MM.1S (cell line): ENCODE results near the gene PLXDC2.
"Not testable (repeated sequence)": the region's sequence is repeated elsewhere in the genome, so short reads cannot be mapped to it uniquely, and the experiment has no call there.

Experiments used
- DNase-seq: peaks from one replicate; pipeline ENCODE4 v3.0.0-alpha.2; 2015
- H2AFZ ChIP-seq: fragments of 300-600 bp; sonication (generic); 2 replicates; pipeline ENCODE4 v1.6.0; 2016; ENCODE audit warnings: antibody characterized with exemption, low read length
- H3F3A ChIP-seq: fragments of 300-600 bp; sonication (generic); 2 replicates; pipeline ENCODE4 v1.6.1; 2016; ENCODE audit warnings: mild to moderate bottlenecking, antibody characterized with exemption, low read length, moderate library complexity, mixed read lengths; ENCODE audit not compliant: insufficient read depth
- H3K27ac ChIP-seq: fragments of 300-600 bp; sonication (generic); 2 replicates; pipeline ENCODE4 v1.5.1; 2016; ENCODE audit warnings: mild to moderate bottlenecking, low read length
- H3K27me3 ChIP-seq: fragments of 300-600 bp; sonication (generic); replicated peaks from 2 replicates; pipeline ENCODE4 v1.6.0; 2016; ENCODE audit warnings: low read length; ENCODE audit not compliant: insufficient read depth
- H3K36me3 ChIP-seq: fragments of 300-600 bp; sonication (generic); replicated peaks from 2 replicates; pipeline ENCODE4 v1.6.1; 2016; ENCODE audit warnings: mild to moderate bottlenecking, low read length, mixed read lengths; ENCODE audit not compliant: insufficient read depth
- H3K4me1 ChIP-seq: fragments of 300-600 bp; sonication (generic); 2 replicates; pipeline ENCODE4 v1.6.1; 2016; ENCODE audit warnings: low read length, mixed read lengths
- H3K4me2 ChIP-seq: fragments of 300-600 bp; sonication (generic); 2 replicates; pipeline ENCODE4 v1.6.0; 2016; ENCODE audit warnings: low read depth, low read length
- H3K4me3 ChIP-seq: fragments of 300-600 bp; sonication (generic); 2 replicates; pipeline ENCODE4 v1.5.1; 2016; ENCODE audit warnings: low read length, mixed read lengths
- H3K79me2 ChIP-seq: fragments of 300-600 bp; sonication (generic); 2 replicates; pipeline ENCODE4 v1.6.1; 2016; ENCODE audit warnings: mixed run types, low read length, mixed read lengths
- H3K9ac ChIP-seq: fragments of 300-600 bp; sonication (generic); 2 replicates; pipeline ENCODE4 v1.6.1; 2016; ENCODE audit warnings: low read length, mixed read lengths
- H3K9me2 ChIP-seq: fragments of 300-600 bp; sonication (generic); replicated peaks from 2 replicates; pipeline ENCODE4 v1.6.1; 2016; ENCODE audit warnings: mild to moderate bottlenecking, low read length, mixed read lengths; ENCODE audit not compliant: insufficient read depth
- H3K9me3 ChIP-seq: fragments of 300-600 bp; sonication (generic); replicated peaks from 2 replicates; pipeline ENCODE4 v1.6.1; 2016; ENCODE audit warnings: mild to moderate bottlenecking, low read length, mixed read lengths; ENCODE audit not compliant: insufficient read depth
- H4K20me1 ChIP-seq: fragments of 300-600 bp; sonication (generic); 2 replicates; pipeline ENCODE4 v1.6.1; 2016; ENCODE audit warnings: mild to moderate bottlenecking, low read length, moderate library complexity, mixed read lengths; ENCODE audit not compliant: insufficient read depth
- EZH2 ChIP-seq: fragments of 300-600 bp; sonication (generic); optimal IDR thresholded peaks from 2 replicates; pipeline ENCODE3; 2017; ENCODE audit warnings: low read depth, mild to moderate bottlenecking, antibody characterized with exemption, low read length, mixed read lengths
- EZH2phosphoT487 ChIP-seq: fragments of 300-600 bp; sonication (generic); IDR thresholded peaks from 2 replicates; pipeline ENCODE4 v1.6.1; 2018; ENCODE audit warnings: antibody characterized with exemption, low read length
- TF ChIP-seq, protein P1 (sequence below): fragments of 300-600 bp; sonication (generic); IDR thresholded peaks from 2 replicates; pipeline ENCODE4 v1.5.1; 2016; ENCODE audit warnings: antibody characterized with exemption, low read length, mixed read lengths

Gene PLXDC2

DNA sequence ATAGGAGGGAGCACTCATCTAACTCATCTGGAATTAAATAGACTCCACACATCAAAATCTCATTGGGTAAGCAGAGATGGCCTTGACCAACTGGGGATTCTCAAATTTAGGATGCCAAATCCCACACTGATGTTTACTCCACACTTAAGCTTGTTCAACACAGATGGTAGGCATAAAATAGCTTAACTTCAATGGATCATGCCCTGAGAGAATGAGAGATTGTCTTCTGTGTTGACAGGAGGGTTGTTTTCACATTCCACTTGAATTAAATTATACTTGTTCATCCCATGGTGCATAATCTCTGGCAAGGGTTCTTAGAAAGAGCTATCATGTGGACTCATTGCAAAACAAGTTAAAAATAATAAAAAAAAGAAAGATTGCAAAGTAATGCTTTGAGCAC lies 391.4 kb downstream of the PLXDC2 start:
- no peaks in the 10 kb centered on the region for H3K79me2 ChIP-seq
- no peak overlapping the region for H2AFZ ChIP-seq
- H3K9me2 ChIP-seq, result no peaks in the 10 kb centered on the region
- H3K27ac ChIP-seq, result no peak overlapping the region
- H3K9ac ChIP-seq, result no peak overlapping the region
- no peaks in the 10 kb centered on the region for H3K27me3 ChIP-seq
- no peaks in the 10 kb centered on the region for H3K9me3 ChIP-seq
- H3F3A ChIP-seq, result no peaks in the 10 kb centered on the region
- no peak for DNase-seq
- H3K4me1 ChIP-seq, result peaks cover 5% of the 10 kb centered on the region
- no peaks in the 10 kb centered on the region for H4K20me1 ChIP-seq
- TF ChIP-seq, protein P1, sequence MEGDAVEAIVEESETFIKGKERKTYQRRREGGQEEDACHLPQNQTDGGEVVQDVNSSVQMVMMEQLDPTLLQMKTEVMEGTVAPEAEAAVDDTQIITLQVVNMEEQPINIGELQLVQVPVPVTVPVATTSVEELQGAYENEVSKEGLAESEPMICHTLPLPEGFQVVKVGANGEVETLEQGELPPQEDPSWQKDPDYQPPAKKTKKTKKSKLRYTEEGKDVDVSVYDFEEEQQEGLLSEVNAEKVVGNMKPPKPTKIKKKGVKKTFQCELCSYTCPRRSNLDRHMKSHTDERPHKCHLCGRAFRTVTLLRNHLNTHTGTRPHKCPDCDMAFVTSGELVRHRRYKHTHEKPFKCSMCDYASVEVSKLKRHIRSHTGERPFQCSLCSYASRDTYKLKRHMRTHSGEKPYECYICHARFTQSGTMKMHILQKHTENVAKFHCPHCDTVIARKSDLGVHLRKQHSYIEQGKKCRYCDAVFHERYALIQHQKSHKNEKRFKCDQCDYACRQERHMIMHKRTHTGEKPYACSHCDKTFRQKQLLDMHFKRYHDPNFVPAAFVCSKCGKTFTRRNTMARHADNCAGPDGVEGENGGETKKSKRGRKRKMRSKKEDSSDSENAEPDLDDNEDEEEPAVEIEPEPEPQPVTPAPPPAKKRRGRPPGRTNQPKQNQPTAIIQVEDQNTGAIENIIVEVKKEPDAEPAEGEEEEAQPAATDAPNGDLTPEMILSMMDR, result no peak
- TF ChIP-seq EZH2phosphoT487, result no peak
- no peak for TF ChIP-seq EZH2
- H3K4me3 ChIP-seq, result no peak overlapping the region
- H3K4me2 ChIP-seq, result no peak overlapping the region
- no peaks in the 10 kb centered on the region for H3K36me3 ChIP-seq

DNA sequence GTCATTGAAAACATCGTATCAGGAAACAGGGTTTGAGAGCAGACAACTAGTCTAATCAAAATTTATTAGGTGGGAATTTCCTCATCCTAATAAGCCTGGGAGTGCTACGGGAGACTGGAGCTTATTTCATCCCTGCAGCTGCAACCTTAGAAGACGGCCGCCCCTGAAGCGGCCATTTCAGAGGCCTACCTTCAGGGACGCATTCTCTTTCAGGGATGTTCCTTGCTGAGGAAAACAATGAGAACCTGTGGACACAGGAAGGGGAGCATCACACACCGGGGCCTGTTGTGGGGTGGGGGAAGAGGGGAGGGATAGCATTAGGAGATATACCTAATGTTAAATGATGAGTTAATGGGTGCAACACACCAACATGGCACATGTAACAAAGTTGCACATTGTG lies 392.9 kb downstream of the PLXDC2 start:
- H3K27me3 ChIP-seq, H3K9me3 ChIP-seq, H3K4me1 ChIP-seq, H4K20me1 ChIP-seq, H3K9ac ChIP-seq, DNase-seq, H3K27ac ChIP-seq, H2AFZ ChIP-seq, H3F3A ChIP-seq, H3K9me2 ChIP-seq, H3K36me3 ChIP-seq, H3K79me2 ChIP-seq, H3K4me3 ChIP-seq, H3K4me2 ChIP-seq: not testable (repeated sequence)

DNA sequence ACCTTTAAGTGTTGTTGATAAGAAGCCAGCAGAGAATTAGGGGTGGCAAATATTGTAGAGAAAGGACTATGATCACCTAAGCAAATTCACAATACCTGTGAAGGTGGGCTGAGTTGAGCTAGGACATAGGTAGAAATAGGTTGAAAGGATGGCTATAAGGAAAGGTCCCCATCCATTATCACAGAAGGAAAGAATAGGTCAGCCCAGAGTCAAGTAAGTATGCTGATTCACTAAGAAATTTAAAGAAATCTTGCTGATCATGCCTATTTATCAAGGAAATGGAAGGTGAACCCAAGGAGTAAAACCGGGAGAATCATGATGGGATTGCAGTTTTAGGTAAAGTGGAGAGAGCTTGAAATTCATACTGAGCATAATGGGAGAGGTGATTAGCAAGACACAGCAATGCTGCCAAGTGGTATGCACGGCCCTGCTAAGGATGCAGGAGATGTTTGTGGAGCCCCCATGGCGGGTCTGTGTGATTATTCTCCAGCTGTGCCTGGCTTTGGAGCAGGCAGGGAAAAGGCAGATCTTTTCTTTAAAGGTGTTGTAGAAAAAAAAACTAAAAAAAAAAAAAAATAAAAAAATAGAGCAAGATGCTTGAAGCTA lies 399.4 kb downstream of the PLXDC2 start:
- H3K27ac ChIP-seq, result no peak overlapping the region
- no peak overlapping the region for H3K4me3 ChIP-seq
- no peak overlapping the region for H3K4me2 ChIP-seq
- no peak overlapping the region for H2AFZ ChIP-seq
- no peaks in the 10 kb centered on the region for H3K4me1 ChIP-seq
- H3K9me2 ChIP-seq, result no peaks in the 10 kb centered on the region
- H3K27me3 ChIP-seq, result no peaks in the 10 kb centered on the region
- TF ChIP-seq, protein P1, result no peak
- no peak for TF ChIP-seq EZH2phosphoT487
- no peak for TF ChIP-seq EZH2
- H3F3A ChIP-seq, result no peaks in the 10 kb centered on the region
- DNase-seq, result no peak
- H3K9me3 ChIP-seq, result no peaks in the 10 kb centered on the region
- H3K79me2 ChIP-seq, result no peaks in the 10 kb centered on the region
- H3K36me3 ChIP-seq, result no peaks in the 10 kb centered on the region
- no peaks in the 10 kb centered on the region for H4K20me1 ChIP-seq
- no peak overlapping the region for H3K9ac ChIP-seq

DNA sequence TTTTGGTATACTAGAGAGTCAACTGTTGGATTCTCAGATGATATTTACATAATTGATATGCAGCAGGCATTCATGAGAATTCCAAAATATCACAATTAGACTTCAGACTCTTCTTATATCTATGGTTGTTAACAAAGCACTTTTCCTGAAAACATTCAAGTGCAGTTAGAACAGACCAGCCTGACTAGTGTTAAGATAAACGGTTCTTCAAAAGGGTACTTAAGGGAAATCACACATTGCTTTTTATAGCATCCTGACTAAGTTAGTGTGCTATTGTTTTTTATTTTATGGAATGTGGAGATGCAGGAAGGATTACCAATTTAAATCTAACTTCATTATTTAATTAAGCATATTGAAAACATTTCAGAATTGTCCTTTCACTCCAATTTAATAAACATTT lies 405.1 kb downstream of the PLXDC2 start:
- H3K4me2 ChIP-seq, result no peak overlapping the region
- no peak overlapping the region for H3K9ac ChIP-seq
- no peak overlapping the region for H3K27ac ChIP-seq
- no peak overlapping the region for H2AFZ ChIP-seq
- TF ChIP-seq, protein P1, result no peak
- TF ChIP-seq EZH2, result no peak
- TF ChIP-seq EZH2phosphoT487, result no peak
- H3K36me3 ChIP-seq, result no peaks in the 10 kb centered on the region
- H3F3A ChIP-seq, result no peaks in the 10 kb centered on the region
- H3K9me3 ChIP-seq, result no peaks in the 10 kb centered on the region
- H4K20me1 ChIP-seq, result no peaks in the 10 kb centered on the region
- H3K27me3 ChIP-seq, result no peaks in the 10 kb centered on the region
- no peaks in the 10 kb centered on the region for H3K79me2 ChIP-seq
- no peaks in the 10 kb centered on the region for H3K4me1 ChIP-seq
- no peaks in the 10 kb centered on the region for H3K9me2 ChIP-seq
- no peak overlapping the region for H3K4me3 ChIP-seq
- no peak for DNase-seq
